ENCODE measurements around the gene BRF1. TPM values are rescaled to one million over a fixed set of nuclear protein-coding genes. Genes with fewer than 3 reads are reported as not detected.
A peak's percentile ranks its signal among the peaks of the same experiment; 100 is the strongest.

The BRF1 gene
- total RNA-seq, 2 donors from 2014 or later: 38.2 to 41.7 TPM

DNA sequence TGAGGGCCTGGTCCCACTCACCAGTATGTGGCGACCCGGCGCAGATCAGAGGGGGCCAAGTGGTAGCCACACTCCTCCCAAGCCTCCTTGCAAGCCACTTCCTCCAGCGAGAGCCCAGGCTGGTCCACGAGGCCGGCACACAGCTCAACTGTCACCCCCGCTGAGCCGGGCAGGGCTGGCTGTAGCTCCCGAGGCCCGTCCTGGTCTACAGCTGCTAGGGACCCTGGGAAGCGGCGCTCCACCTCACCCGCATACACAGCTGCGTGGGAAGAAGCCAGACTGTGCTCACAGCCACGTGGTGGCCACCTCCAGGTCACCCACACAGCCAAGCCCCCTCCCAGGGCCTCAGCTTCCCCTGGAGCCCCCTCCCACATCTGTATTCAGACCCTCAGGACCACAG lies 124.3 kb downstream of the BRF1 start:
- Mint-ChIP-seq H3K9me3 (no peaks in the 10 kb centered on the region), H3K27ac (no peak overlapping the region), H3K36me3 (no peaks in the 10 kb centered on the region)
- ATAC-seq (no peak), DNase-seq (ENCODE audit: low spot score in 2 of 2) (no peak)

DNA sequence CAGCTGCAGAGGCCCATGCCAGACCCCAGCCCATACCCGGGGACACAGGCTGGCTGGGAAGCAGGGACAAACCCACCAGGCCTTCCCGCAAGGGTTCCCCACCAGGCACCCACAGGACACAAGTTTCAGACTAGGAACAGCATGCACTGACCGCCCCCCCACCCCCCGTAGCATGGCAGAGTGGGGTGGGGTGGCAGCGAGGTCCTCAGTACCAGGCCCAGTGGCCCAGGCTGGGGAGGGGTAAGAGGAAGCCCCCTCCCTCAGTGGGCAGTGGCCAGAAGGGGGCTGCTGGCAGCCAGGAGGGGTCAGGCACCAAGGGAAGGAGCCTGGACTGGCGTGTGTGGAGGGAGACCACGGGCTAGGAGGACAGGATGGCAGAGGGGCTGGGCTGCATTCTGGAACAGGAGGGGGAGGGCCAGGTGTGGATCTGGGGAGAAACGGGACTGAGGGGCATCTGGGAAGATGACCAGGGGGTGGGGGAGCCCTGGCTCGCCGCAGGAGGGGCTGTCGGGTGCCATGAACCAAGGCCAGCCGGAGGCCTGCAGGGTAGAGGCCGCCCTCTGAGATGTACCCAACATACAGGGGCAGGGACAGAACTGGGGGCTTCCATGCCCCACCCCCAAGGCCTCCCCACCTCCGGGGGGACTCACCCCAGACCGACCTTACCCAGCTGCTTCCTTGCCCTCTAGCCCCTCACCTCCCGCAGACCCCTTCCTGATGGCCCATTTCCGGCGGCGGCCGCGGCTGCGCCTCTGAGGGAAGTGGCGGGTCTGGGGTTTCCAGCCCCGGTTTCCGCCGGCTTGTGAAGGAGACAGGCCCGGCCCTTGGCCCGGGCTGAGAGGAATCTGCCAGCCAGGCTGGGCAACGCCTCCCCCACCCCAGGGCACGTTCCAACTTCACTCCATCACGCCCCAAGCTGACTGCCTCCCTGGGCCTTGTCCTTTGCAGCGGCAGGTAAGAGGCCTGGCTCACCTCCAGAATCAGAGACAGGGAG lies 126.6 kb downstream of the BRF1 start:
- Mint-ChIP-seq H3K36me3 (no peaks in the 10 kb centered on the region), H3K27ac (peak overlapping the region in 1 of 2 donors; percentile 41), H3K9me3 (no peaks in the 10 kb centered on the region)
- DNase-seq (ENCODE audit: low spot score in 2 of 2) (no peak), ATAC-seq (peak in 1 of 2 donors; percentile 55)

DNA sequence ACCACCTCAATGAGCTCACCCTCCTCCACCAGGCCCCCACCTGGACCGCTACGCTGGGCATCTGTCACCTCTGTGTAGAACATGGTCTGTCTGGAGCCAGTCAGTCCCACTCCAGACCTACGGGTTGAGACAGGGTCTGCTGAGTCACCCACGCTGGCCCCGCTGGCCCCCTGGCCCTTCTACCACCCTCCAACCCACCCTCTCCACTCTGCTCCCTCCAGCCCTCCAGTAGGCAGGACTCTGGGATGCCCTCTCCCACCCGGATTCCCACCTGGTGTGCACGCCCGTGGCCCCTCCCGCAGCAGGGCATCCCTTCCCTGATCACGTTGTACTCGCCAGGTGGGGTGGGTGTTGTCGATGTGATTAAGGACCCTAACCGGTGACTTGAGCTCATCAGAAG lies 127.7 kb downstream of the BRF1 start:
- no peak overlapping the region for H3K27ac Mint-ChIP-seq
- H3K9me3 Mint-ChIP-seq: no peaks in the 10 kb centered on the region
- DNase-seq (ENCODE audit: low spot score in 2 of 2) (no peak), ATAC-seq (no peak)
- H3K36me3 Mint-ChIP-seq: no peaks in the 10 kb centered on the region

DNA sequence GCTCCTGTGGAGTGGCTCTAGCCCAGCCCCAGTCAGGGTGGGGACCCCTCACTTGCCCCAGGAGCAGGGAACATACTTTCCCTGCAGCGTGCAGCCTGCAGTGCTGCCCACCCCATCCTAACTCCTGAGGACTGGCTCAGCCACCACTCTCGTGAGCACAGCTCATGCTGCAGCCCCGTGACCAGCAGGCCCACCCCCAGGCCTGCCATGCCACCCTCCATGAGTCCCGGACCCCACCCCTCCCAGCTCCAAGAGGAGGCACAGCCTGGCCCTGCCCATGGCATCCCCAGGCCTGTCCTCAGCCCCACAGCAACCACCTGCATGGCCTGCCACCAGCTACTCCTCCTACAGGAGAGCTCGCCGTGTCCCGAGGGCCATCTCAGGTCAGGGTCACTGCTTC lies 128.3 kb downstream of the BRF1 start:
- Mint-ChIP-seq H3K36me3 (no peaks in the 10 kb centered on the region), H3K27ac (no peak overlapping the region), H3K9me3 (no peaks in the 10 kb centered on the region)
- no peak for DNase-seq (ENCODE audit: low spot score in 2 of 2)
- no peak for ATAC-seq

DNA sequence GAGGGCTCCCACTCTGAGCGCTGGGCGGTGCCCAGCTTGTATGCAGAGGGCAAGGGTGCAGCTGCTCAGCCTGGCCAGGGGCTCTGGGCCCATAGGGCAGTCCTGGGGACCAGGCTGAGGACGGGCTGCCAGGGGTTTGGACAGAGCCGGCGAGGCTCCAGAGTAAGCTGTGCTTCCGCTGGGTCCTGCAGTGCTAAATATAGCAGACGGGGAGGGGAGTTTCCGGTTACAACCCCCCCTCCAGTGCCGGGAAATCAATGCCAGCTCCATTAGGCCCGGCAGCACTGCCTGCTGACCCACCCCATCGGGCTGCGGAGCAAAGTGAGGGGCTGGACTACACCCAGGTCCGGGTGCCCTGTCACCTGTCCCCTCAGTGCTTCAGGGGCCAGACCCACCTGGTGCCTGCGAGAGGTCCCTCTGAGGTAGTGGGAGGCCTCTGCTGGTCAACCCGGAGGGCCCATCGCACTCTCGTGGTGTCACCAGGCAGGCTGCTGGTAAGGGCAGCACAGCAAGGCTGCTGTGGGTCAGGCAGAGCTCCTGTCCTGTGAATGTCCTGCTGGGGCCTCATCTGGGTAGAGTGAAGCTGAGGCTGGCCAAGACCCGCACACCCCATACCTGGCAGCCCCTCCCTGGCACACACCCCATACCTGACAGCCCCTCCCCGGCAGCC lies 129.7 kb downstream of the BRF1 start:
- H3K27ac Mint-ChIP-seq: no peak overlapping the region
- H3K36me3 Mint-ChIP-seq: no peaks in the 10 kb centered on the region
- DNase-seq (ENCODE audit: low spot score in 2 of 2) (no peak), ATAC-seq (no peak)
- no peaks in the 10 kb centered on the region for H3K9me3 Mint-ChIP-seq

DNA sequence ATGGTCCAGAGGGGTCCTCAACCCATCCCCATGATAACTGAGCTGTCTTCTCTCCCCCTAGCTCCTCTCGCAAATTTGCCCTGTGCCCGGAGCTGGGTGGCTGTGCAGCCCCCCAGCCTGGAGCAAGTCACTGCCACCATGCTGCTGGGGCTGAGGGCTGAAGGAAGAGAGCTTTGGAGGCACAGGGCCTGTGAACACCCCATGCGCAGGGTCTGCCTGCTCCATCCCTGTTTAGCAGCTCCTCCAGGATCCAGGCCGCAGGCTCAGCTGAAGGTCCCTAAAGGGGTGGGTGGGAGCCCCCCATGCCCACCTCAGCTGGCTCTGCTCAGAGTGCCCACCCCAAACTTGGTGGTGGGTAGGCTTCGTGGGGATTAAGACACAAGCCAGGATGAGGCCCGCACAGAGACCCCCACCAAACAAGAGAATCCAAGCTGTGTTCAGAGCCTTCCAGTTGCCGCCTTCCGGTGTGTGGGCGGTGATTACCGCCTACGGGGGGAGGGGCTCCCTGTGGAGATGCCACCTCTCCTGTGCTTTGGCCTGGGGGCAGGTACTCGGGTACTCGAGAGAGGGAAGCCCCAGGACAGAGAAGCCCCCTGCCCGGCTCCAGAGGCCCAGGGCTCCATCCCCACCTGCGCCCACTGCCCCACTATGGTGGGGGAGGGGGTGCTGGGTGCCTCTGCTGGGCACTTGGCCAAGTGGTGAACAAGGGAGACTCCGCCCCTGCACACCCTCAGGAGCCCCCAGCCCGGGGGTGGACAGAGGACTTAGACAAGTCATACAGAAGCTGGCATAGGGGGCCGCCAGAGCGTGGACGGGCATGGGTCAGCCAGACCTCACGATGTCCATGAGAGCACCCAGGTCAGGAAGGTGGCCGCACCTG lies 130.8 kb downstream of the BRF1 start:
- no peak overlapping the region for H3K27ac Mint-ChIP-seq
- no peak for DNase-seq (ENCODE audit: low spot score in 2 of 2)
- H3K9me3 Mint-ChIP-seq: no peaks in the 10 kb centered on the region
- H3K36me3 Mint-ChIP-seq: no peaks in the 10 kb centered on the region
- ATAC-seq: no peak

DNA sequence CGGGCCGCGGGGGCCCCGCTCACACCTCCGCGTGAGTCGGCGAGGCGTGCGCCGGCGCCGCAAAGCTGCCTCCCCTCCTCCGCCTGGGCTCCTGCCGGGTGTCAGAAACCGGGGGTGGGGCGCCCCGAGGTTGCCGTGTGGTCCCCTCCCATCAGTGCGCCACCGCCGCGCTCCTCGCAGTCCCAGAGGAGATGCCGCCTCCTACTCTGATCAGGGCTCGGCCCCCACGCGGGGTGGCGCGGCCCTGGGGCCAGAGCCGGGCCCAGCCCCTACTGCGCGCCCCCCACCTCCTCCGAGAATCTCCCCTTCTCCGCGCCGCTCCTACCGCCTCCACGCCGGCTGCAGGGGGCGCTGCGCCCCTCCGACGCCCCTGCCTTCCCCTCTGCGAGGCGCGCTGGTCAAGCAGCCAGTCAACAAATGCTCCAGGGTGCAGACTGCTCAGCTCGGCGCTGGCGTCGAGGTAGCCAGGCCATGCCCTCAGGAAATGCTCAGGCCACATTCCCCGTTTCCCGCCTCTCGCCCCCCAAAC lies 131.8 kb downstream of the BRF1 start:
- peak; percentile 19 to 72 for ATAC-seq
- no peaks in the 10 kb centered on the region for H3K9me3 Mint-ChIP-seq

DNA sequence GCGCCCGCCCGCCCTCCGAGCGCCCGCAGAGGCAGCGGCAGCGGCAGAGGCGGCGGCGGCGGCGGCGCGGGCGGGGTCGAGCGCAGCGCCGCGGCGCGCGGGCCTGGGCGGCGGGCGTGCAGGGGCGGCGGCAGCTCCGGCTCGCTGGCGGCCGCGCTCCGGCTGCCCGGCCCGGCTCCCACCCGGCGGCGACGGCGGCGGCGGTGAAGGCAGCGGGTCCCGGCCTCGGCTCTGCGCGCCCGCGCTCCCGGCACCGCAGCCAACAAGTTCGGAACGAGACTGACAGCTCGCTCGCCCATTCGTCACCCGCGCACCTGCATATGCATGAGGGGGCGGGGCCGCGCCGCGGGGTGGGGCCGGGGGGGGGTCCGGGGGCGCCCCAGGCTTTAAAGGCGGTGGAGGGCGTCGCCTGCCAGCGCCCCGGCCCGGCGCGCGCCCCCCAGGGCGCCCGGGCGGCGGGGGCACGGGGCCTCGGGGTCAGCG lies 132.3 kb downstream of the BRF1 start, which contains the start of gene JAG2:
Gene JAG2, minus strand, starts transcription at position 281 of the 483 bp plus-strand sequence. CDS start 356 bp downstream, outside the sequence.
- Mint-ChIP-seq H3K27ac (no peak within 1 kb of the TSS), H3K9me3 (no peaks in the 10 kb centered on the region), H3K36me3 (no peaks in the 10 kb centered on the region)
- DNase-seq (ENCODE audit: low spot score in 2 of 2) (peak in 1 of 2 donors; percentile 63), ATAC-seq (peak; percentile 35 to 73)

More for the DNA sequence above, 131.8 kb downstream of the BRF1 start:
- no peak overlapping the region for H3K27ac Mint-ChIP-seq
- H3K36me3 Mint-ChIP-seq: no peaks in the 10 kb centered on the region
- DNase-seq (ENCODE audit: low spot score in 2 of 2): no peak

DNA sequence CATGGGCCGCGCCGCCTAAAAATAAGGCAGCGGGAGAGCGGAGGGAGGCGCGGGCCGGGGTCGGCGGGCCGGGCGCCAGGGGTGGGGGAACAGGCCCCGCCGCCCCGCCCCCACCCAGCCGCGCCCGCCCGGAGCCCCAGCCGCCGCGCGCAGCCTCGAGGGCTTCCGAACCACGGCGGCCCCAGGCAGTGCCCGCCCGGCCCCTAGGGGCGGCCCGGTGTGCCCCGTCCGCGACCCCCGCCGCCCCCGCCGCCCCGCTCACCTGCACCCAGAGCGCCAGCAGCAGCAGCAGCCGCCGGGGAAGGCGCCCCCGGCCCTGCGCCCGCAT lies 132.7 kb downstream of the BRF1 start:
- no peak for DNase-seq (ENCODE audit: low spot score in 2 of 2)
- Mint-ChIP-seq H3K9me3 (no peaks in the 10 kb centered on the region), H3K27ac (no peak overlapping the region), H3K36me3 (no peaks in the 10 kb centered on the region)
- peak in 1 of 2 donors; percentile 12 for ATAC-seq

DNA sequence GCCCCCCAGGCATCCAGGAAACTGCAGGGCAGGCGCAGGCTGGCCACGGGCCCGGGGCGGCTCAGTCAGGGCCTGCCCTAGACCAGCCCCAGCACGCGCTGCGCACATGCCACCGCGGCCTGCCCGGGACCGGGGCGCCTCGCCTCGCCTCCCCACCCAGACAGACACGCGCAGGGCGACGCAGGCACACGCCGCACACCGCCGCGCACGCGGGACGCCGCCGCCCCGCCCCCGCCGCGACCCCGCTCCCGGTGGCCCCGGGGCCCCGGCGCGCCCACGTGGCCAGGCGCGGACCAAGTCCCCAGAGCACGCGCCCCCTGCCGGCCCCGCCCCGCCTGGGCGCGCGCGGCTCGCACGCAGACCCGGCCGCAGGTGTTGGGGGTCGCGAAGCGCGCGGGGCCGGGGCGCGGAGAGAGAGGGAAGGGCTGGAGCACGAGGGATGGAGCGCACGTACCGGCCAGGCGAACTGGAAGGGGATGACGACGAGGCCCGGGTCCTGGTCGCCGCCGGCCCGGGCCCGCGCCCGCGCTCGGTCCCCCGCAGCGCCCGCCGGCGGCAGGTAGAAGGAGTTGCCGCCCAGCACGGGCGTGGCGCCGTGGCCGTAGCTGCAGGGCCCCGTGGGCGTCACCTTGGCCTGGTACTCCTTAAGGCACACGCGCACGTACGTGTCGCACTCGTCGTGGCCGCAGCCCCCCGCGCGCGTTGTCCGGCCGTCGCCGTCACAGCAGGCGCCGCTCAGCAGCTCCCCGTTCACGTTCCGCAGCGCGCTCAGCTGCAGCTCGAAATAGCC lies 133.3 kb downstream of the BRF1 start:
- DNase-seq (ENCODE audit: low spot score in 2 of 2) (no peak), ATAC-seq (peak in 1 of 2 donors; percentile 16)
- H3K27ac Mint-ChIP-seq: no peak overlapping the region
- no peaks in the 10 kb centered on the region for H3K9me3 Mint-ChIP-seq
- no peaks in the 10 kb centered on the region for H3K36me3 Mint-ChIP-seq

DNA sequence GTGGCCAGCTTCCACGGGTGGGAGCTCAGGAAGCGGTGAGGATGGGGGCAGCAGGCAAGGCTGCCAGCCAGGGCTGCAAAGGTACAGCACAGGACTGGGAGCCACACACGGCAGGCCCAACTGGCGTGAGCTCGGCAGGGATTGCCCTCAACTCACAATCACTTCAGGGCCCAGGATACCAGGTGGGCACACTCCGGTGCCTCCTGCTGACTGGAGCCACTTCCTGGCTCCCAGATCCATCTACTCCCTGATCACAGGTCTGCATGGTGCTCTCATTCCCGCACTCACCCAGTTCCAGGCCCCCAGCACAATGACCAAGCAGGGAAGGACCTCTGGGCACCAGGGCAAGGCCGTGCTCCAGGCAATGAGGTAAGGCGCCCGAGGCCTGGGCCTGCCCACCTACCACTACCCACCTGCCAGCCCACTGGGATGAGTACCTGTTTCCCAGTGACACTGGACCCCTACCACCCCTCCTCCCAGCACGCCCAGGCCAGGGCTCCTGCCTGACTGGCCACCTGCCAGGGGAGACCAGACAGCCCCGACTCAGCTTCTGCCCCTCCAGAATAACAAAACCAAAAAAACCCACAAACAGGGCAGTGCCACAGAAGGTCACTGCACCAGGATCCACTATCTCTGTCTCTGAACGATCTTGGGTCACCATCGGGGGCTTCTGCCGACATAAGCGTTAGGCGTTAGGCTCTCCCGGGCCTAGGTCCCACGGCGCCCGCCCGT lies 134.1 kb downstream of the BRF1 start:
- Mint-ChIP-seq H3K9me3 (no peaks in the 10 kb centered on the region), H3K36me3 (no peaks in the 10 kb centered on the region), H3K27ac (no peak overlapping the region)
- no peak for DNase-seq (ENCODE audit: low spot score in 2 of 2)
- no peak for ATAC-seq

DNA sequence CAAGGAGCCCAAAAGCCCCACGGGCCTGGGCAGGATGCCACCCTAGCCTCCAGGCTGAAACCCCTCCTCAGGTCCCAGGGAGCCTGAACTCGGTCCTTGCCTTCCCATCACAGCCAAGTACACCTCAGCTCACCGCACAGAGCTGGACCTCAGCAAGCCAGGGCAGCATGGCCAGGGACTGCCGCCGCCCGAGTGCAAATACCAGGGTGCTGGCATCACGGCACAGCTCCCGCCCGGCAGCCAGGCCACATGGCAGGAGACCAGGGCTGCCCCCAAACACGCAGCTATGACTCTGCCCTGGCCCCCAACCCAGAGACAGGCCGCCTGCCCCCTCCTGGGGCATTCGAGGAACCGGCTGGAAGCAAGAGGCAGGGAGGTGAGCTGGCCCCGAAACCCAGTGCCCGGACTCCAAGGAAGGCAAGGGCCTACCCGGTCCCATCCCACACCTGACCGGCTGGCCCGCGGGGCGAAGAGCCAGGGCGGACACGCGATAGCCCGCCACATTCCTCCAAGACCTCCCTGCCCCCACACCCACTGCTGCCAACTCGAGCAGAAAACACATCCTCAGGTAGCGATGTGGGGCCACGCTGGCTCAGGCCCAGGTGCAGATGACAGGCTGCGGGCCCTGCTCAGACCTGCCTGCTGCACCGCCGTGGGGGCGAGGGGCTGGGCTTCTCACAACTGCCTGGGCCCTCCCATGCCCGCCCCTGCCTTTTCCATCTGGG lies 134.9 kb downstream of the BRF1 start:
- no peak for DNase-seq (ENCODE audit: low spot score in 2 of 2)
- Mint-ChIP-seq H3K27ac (no peak overlapping the region), H3K9me3 (no peaks in the 10 kb centered on the region), H3K36me3 (no peaks in the 10 kb centered on the region)
- ATAC-seq: no peak

DNA sequence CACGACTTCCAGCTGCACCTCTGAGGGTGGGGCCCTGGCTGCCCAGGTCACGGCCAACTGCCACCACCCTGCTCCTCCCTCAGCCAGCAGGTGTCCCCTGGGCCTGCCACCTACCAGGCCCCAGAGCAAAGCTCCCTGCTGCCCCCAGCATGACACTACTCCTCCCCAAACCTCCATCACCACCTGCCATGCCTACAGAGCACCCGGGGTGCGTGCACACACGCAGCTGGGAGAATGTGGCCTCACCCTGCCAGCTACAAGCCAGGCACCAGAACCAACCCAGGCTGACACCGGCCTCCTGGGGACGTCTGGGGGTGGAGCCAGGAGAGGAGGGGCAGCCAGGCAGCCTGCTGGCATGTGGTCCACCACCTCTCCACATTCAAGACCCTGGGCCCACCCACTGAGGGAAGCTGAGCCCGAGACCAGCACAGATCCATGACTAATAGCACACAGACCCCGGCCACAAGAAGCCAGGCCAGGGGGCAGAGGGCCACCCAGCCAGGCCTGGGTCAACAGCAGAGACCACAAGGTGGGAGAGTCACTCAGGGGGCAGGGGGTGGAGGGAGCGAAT lies 135.6 kb downstream of the BRF1 start:
- Mint-ChIP-seq H3K27ac (no peak overlapping the region), H3K9me3 (no peaks in the 10 kb centered on the region), H3K36me3 (no peaks in the 10 kb centered on the region)
- ATAC-seq: no peak
- DNase-seq (ENCODE audit: low spot score in 2 of 2): no peak

DNA sequence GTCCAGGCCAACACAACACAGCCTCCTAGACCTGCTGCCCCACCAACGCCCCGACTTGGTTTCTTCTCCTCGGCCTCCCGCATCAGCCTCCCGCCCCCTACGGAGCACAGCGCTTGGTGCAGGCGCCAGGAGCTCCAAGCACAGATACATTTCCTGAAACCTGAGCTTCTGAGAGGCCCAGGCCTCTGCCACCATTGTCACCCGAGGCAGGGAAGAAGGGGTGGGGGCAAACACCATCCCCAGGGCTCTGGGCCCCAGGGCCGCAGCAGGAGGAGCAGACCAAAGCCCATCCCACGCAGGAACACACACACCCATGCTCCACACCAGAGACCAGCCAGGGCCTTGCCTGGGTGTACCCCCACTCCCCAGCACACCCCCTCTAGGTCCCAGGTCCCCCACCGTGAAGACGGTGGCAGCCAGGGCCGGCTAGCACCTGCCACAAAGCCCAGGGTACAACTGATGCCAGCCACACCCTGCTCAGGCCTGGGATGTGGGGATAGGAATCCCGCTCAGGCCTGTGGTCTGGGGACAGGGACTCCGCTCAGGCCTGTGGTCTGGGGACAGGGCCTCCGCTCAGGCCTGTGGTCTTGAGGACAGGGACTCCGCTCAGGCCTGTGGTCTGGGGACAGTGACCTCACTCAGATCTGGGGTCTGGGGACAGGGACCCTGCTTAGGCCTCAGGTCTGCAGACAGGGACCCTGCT lies 137.6 kb downstream of the BRF1 start:
- ATAC-seq (no peak), DNase-seq (ENCODE audit: low spot score in 2 of 2) (no peak)
- no peaks in the 10 kb centered on the region for H3K9me3 Mint-ChIP-seq
- no peak overlapping the region for H3K27ac Mint-ChIP-seq
- no peaks in the 10 kb centered on the region for H3K36me3 Mint-ChIP-seq
